ENCODE results near the gene IFNG.

- TF ChIP-seq POLR2A (IDR thresholded peaks at IDR 0.05; ENCODE audit: low read length) = no peak
- no peak for TF ChIP-seq GATA1 (IDR thresholded peaks at IDR 0.05; ENCODE audit: low read depth, low read length)
Observed at GRCh38 chr12:68131867-68132414, 27.6 kb downstream of the IFNG start.

Data from erythroblast (primary cell).